SKM-1 treated with dmso at 0.1 percent for 144 hours (cell line): ENCODE measurements around the gene SLC7A8.

Experiments used
- DNase-seq: peaks from one replicate; lab custom pipeline; 2025; ENCODE audit not compliant: unreplicated experiment; lab: John Stamatoyannopoulos, UW

Gene SLC7A8

GRCh38 chr14:23095196-23096108 lies 88.0 kb downstream of the SLC7A8 start, which contains the start of gene C14orf119:
Gene C14orf119, plus strand, starts transcription at chr14:23095505. Its CDS starts 2,154 bp downstream, at chr14:23097659.
- no peak for DNase-seq

DNA sequence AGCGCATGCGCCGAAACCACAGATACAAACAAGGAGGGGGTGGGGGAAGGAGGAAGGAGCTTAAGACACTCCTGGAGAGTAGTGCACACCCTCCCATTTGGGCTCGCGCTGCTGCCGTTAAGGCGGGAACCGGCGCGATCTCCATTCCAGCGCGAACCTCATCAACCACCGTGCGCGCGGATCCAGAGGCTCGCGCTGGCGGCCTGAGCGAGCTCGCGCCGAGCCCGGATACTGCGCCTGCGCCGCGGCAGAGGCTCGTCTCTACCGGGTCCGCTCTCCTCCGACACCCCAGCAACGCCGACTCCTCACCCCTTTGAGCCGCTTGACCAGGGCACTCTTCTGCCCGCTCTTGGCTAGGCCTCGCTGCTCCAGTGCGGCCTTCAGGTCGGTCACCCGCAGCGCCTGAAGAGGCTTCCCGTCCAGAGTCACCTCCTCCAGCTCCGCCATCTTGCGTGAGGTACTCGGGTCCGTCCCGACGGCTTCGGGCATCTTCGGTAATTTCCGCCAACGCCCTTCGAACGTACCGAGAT lies 88.7 kb downstream of the SLC7A8 start, which contains the start of gene ACIN1:
Gene ACIN1, minus strand, starts transcription at position 471 of the 530 bp plus-strand sequence. Its CDS starts 24 bp downstream, at position 447.
- no peak for DNase-seq

GRCh38 chr14:23093991-23094665 lies 89.3 kb downstream of the SLC7A8 start:
- no peak for DNase-seq

GRCh38 chr14:23093526-23093925 lies 89.9 kb downstream of the SLC7A8 start:
- no peak for DNase-seq

- no peak for DNase-seq
These were observed 90.4 kb downstream of the SLC7A8 start for GRCh38 chr14:23093104-23093503.

DNA sequence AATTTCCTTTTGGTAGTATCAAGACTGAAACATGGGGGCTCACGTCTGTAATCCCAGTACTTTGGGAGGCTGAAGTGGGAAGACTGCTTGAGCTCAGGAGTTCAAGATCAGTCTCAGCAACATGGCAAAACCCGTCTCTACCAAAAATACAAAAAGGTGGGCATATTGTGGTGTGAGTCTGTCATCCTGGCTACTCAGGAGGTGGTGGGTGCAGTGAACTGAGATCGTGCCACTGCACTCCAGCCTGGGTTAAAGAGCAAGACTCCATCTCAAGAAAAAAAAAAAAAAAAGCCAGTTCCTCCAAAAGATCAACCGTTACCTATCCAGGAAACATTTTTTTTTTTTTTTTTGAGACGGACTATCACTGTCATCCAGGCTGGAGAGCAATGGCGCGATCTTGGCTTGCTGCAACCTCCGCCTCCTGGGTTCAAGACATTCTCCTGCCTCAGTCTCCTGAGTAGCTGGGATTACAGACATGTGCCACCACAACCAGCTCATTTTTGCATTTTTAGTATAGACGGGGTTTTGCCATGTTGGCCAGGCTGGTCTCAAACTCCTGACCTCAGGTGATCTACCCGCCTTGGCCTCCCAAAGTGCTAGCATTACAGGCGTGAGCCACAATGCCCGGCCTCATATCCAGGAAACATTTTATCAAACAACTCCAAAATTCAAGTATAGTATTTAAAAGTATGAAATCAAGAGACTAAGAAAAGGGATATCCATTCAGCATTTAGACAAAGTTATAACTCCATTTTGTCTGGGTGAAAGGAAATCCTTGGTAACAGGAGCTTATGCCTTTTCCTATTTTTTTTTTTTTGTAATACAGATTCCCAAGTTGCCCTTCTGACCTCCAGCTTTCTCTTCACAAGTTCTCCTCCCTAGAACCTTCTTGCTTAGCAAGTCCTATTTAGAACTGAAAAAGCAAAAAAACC lies 91.9 kb downstream of the SLC7A8 start:
- DNase-seq, result no peak

- DNase-seq, result no peak
These were observed 93.2 kb downstream of the SLC7A8 start for GRCh38 chr14:23090254-23090636.

- no peak for DNase-seq
These were observed 93.8 kb downstream of the SLC7A8 start for GRCh38 chr14:23089498-23090253.

GRCh38 chr14:23086565-23086964 lies 96.9 kb downstream of the SLC7A8 start:
- DNase-seq, result no peak

DNA sequence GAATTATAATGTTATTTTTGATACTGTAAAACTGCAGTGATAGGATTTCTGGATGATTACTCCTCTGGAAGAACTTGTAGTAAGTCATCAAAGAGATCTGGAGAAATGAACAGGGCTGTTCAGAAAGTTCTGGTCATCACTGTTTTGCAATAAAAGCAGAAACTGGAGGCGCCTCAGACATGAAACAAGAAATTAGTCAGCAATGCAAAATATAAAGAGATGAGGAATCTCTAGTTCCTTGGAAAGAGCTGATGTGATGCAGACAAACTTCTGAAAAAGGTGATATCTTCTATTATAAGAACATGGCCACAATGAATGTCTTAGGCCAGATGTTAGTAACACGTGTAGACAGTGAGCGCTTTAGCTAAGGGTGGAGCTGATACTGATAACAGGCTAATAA lies 98.0 kb downstream of the SLC7A8 start:
- no peak for DNase-seq

GRCh38 chr14:23080474-23080873 lies 103.0 kb downstream of the SLC7A8 start:
- no peak for DNase-seq

GRCh38 chr14:23079716-23080115 lies 103.7 kb downstream of the SLC7A8 start:
- no peak for DNase-seq

- no peak for DNase-seq
These were observed 104.8 kb downstream of the SLC7A8 start for GRCh38 chr14:23078692-23079116.

DNA sequence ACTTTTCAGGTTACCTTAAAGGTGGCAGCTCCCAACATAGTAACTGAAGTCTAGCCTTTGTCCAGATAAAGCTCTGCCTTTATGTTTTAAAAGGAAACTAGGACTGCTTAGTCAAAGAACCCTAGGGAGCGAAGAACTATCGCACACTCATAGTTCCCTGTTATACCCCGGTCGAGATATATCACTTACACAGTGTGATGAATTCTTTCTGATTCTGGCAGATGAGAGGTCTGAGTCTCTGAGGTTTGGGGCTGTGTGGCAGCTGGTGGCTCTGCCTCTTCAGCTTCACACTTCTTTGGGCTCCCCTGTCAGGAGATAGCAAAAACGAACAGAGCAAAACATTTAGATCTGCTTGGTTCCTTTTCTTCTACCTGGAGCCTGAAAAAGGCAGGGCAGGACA lies 105.5 kb downstream of the SLC7A8 start:
- DNase-seq, result no peak

DNA sequence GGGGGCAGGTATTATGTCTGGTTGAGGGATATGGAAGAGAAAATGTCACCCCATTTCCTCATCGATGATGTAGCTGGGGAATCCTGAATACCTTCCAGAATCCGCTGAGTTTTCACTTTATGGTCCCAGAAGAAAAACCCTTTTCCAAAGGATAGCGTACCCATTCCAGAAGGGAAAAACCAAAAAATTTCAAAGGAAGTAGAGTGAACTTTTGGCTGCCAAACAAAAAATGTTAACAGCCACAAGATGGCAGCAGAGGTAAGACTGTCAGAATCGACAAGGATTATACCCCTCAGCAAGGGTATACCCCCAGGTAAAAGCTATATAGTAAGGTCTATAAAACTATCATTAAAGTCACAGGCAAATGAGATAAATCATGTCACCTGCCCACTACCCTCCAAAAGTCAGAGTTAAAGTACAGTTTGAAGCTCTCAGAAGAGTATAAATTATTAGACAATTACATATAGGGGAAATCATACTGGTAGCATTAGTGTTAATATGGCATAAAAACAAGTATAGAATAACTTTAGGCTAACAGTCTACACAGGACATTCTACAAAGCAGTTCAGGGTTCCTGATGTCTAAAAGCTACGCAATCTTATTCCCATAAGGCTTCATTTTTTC lies 106.6 kb downstream of the SLC7A8 start:
- DNase-seq, result no peak
